GM12878 (cell line): Measurements from ENCODE around the gene SPTBN1. TPM values are rescaled to one million over a fixed set of nuclear protein-coding genes. Genes with fewer than 3 reads are reported as not detected.

Experiments used
- CEBPB ChIP-seq, 2 experiments: fragments of 150-350 bp in 1 of 2; IDR thresholded peaks; 2 replicates each; pipeline ENCODE4 v1.6.1; 2012 to 2014; ENCODE audit warnings: low read depth in 2 of 2, low read length in 2 of 2, borderline replicate concordance in 1 of 2, inconsistent platforms in 1 of 2
- EP300 ChIP-seq, 2 experiments: fragments of 150-350 bp in 1 of 2; IDR thresholded peaks; 2 replicates each; pipeline ENCODE4 v1.6.1; 2011 to 2012; ENCODE audit warnings: low read depth in 2 of 2, low read length in 2 of 2, borderline replicate concordance in 1 of 2, improper control_type of control experiment in 1 of 2, inconsistent platforms in 1 of 2; ENCODE audit not compliant: control insufficient read depth in 1 of 2
- FOS ChIP-seq: IDR thresholded peaks from 3 replicates; pipeline ENCODE4 v1.6.1; 2011; ENCODE audit warnings: borderline replicate concordance; ENCODE audit not compliant: insufficient read length; ENCODE audit errors: extremely low read depth
- GABPA ChIP-seq: IDR thresholded peaks from 2 replicates; pipeline ENCODE4 v1.6.1; 2014; ENCODE audit warnings: antibody characterized with exemption, low read depth, mild to moderate bottlenecking, inconsistent platforms
- MAX ChIP-seq: IDR thresholded peaks from 2 replicates; pipeline ENCODE4 v1.6.1; 2012; ENCODE audit warnings: low read depth, low read length, improper control_type of control experiment
- PAX5 ChIP-seq: IDR thresholded peaks from 2 replicates; pipeline ENCODE4 v1.6.1; 2011; ENCODE audit warnings: low read depth, low read length, borderline replicate concordance
- SMC3 ChIP-seq: IDR thresholded peaks from 2 replicates; pipeline ENCODE4 v1.6.1; 2011; ENCODE audit warnings: low read length, improper control_type of control experiment, borderline replicate concordance
- SPI1 ChIP-seq: IDR thresholded peaks from 2 replicates; pipeline ENCODE4 v1.6.1; 2011; ENCODE audit warnings: low read depth, mild to moderate bottlenecking, low read length, moderate library complexity, borderline replicate concordance; ENCODE audit not compliant: insufficient read depth
- USF2 ChIP-seq: IDR thresholded peaks from 2 replicates; pipeline ENCODE4 v1.6.1; 2011; ENCODE audit warnings: low read depth, low read length, improper control_type of control experiment, borderline replicate concordance
- polyA plus RNA-seq, 11 experiments: library from polyadenylated mRNA; depleted of rRNA in 4 of 11; unstranded in 6 of 11; stranded (reverse) in 5 of 11; fragments of >200 nt; fragmentation: Nextera tagmentation in 4 of 11; fragmentation: Illumina TruSeq in 1 of 11; extraction: Ambion mirVana in 4 of 11; extraction: Trizol in 1 of 11; gene quantifications; 1 replicate in 1 of 11; 2 replicates in 10 of 11; pipeline versions ENCODE4 v1.2.1 to v1.2.3, GENCODE V29; 2011 to 2016; ENCODE audit warnings: inconsistent platforms in 2 of 11, missing spikeins in 2 of 11, low read depth in 1 of 11
- total RNA-seq, 4 experiments: library from RNA; depleted of rRNA in 3 of 4; stranded (reverse); fragments of >200 nt in 3 of 4; fragmentation: Illumina TruSeq in 1 of 4; extraction: Trizol in 1 of 4; gene quantifications; 2 replicates each; pipeline versions ENCODE4 v1.2.1 to v1.2.3, GENCODE V29; 2013 to 2021
- TF ChIP-seq, protein P1 (sequence below): fragments of 450-650 bp; IDR thresholded peaks from 2 replicates; pipeline ENCODE4 v1.6.1; 2017; ENCODE audit warnings: mild to moderate bottlenecking, moderate library complexity
- TF ChIP-seq, protein P2 (sequence below): IDR thresholded peaks from 2 replicates; pipeline ENCODE4 v1.6.1; 2012; ENCODE audit warnings: mild to moderate bottlenecking, low read depth, low read length

The SPTBN1 gene
- total and polyA plus RNA-seq, 10 of the 15 experiments (the other 5 are each of a cell fraction or from before 2014, with no cell fraction given) = 20.6 to 154 (median 76.7) TPM

GRCh38 chr2:54626884-54627283 lies 170.8 kb downstream of the SPTBN1 start (continued):
- TF ChIP-seq, protein P1, sequence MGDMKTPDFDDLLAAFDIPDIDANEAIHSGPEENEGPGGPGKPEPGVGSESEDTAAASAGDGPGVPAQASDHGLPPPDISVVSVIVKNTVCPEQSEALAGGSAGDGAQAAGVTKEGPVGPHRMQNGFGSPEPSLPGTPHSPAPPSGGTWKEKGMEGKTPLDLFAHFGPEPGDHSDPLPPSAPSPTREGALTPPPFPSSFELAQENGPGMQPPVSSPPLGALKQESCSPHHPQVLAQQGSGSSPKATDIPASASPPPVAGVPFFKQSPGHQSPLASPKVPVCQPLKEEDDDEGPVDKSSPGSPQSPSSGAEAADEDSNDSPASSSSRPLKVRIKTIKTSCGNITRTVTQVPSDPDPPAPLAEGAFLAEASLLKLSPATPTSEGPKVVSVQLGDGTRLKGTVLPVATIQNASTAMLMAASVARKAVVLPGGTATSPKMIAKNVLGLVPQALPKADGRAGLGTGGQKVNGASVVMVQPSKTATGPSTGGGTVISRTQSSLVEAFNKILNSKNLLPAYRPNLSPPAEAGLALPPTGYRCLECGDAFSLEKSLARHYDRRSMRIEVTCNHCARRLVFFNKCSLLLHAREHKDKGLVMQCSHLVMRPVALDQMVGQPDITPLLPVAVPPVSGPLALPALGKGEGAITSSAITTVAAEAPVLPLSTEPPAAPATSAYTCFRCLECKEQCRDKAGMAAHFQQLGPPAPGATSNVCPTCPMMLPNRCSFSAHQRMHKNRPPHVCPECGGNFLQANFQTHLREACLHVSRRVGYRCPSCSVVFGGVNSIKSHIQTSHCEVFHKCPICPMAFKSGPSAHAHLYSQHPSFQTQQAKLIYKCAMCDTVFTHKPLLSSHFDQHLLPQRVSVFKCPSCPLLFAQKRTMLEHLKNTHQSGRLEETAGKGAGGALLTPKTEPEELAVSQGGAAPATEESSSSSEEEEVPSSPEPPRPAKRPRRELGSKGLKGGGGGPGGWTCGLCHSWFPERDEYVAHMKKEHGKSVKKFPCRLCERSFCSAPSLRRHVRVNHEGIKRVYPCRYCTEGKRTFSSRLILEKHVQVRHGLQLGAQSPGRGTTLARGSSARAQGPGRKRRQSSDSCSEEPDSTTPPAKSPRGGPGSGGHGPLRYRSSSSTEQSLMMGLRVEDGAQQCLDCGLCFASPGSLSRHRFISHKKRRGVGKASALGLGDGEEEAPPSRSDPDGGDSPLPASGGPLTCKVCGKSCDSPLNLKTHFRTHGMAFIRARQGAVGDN = no peak
- TF ChIP-seq SMC3 (no peak), MAX (no peak), PAX5 (no peak), EP300 (IDR thresholded peaks at IDR 0.05; ENCODE audit: borderline replicate concordance in 1 of 2, control insufficient read depth in 1 of 2, low read depth in 2 of 2, low read length in 2 of 2) (no peak), SPI1 (no peak), GABPA (no peak), USF2 (no peak), CEBPB (IDR thresholded peaks at IDR 0.05; ENCODE audit: borderline replicate concordance in 1 of 2, low read depth in 2 of 2, low read length in 2 of 2) (no peak), FOS (no peak)
- TF ChIP-seq, protein P2, sequence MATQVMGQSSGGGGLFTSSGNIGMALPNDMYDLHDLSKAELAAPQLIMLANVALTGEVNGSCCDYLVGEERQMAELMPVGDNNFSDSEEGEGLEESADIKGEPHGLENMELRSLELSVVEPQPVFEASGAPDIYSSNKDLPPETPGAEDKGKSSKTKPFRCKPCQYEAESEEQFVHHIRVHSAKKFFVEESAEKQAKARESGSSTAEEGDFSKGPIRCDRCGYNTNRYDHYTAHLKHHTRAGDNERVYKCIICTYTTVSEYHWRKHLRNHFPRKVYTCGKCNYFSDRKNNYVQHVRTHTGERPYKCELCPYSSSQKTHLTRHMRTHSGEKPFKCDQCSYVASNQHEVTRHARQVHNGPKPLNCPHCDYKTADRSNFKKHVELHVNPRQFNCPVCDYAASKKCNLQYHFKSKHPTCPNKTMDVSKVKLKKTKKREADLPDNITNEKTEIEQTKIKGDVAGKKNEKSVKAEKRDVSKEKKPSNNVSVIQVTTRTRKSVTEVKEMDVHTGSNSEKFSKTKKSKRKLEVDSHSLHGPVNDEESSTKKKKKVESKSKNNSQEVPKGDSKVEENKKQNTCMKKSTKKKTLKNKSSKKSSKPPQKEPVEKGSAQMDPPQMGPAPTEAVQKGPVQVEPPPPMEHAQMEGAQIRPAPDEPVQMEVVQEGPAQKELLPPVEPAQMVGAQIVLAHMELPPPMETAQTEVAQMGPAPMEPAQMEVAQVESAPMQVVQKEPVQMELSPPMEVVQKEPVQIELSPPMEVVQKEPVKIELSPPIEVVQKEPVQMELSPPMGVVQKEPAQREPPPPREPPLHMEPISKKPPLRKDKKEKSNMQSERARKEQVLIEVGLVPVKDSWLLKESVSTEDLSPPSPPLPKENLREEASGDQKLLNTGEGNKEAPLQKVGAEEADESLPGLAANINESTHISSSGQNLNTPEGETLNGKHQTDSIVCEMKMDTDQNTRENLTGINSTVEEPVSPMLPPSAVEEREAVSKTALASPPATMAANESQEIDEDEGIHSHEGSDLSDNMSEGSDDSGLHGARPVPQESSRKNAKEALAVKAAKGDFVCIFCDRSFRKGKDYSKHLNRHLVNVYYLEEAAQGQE = no peak
